GM21723 (cell line): ENCODE measurements around the gene HSD3B2.

Source experiments
- ATAC-seq: cut with Tn5 transposase; IDR thresholded peaks from one replicate; pipeline ENCODE4 v1.9.1; 2021; ENCODE audit warnings: mild to moderate bottlenecking, moderate library complexity; ENCODE audit not compliant: unreplicated experiment

HSD3B2 gene

DNA sequence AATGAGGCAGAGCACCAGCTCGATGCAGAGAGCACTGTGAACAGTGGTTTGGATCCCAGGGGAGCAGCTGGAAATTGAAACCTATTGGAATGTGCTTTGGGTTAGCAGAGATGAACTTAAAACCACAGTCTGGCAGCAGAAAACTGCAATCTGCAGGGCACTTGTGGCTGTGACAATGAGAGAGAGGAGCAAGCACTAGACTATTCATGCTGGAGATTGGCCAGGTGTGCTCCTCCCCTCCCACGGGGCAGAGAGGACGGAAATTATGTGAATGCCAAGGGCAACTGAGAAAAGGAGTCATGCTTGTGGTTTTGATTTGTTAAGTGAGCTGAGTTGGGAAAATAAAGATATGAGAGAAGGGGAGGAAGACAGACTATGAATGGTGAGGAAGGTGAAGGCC, 38.1 kb downstream of the HSD3B2 start:
- no peak for ATAC-seq

GRCh38 chr1:119462964-119463363, 48.0 kb downstream of the HSD3B2 start:
- ATAC-seq: no peak

- ATAC-seq: no peak
Measured at GRCh38 chr1:119463569-119463968, 48.6 kb downstream of the HSD3B2 start.

DNA sequence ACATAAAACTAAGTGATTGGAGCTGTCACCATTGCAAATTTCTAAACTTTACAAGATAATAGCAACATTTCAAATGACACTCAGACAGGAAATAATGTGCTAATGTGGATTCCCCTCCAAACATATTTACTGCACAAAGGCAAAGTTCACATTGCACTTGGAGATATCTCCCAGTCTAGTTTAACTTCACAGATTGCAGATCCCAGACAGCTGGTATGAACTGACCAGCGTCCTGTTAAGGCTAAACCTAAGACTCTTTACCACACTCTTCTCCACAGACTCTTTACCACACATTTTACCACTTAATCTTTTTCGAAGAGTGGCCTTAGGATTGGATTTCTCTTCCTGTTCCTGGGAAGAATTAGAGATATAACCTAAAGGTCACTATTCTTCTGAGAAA, 51.5 kb downstream of the HSD3B2 start:
- no peak for ATAC-seq

DNA sequence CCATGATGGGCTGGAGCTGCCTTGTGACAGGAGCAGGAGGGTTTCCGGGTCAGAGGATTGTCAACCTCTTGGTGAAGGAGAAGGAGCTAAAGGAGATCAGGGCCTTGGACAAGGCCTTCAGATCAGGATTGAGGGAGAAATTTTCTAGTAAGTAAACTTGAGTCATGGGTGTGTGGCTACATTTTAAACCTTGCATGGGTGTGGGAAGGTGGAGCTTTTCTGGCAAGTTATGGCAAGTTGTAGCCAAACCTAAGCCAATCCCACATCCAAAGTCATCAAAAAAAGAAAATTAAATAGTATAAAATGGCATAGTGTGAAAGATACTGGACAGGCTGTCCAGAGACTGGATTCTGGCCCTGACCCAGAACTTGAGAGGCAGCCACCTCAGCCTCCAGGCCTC, 52.3 kb downstream of the HSD3B2 start:
- no peak for ATAC-seq

DNA sequence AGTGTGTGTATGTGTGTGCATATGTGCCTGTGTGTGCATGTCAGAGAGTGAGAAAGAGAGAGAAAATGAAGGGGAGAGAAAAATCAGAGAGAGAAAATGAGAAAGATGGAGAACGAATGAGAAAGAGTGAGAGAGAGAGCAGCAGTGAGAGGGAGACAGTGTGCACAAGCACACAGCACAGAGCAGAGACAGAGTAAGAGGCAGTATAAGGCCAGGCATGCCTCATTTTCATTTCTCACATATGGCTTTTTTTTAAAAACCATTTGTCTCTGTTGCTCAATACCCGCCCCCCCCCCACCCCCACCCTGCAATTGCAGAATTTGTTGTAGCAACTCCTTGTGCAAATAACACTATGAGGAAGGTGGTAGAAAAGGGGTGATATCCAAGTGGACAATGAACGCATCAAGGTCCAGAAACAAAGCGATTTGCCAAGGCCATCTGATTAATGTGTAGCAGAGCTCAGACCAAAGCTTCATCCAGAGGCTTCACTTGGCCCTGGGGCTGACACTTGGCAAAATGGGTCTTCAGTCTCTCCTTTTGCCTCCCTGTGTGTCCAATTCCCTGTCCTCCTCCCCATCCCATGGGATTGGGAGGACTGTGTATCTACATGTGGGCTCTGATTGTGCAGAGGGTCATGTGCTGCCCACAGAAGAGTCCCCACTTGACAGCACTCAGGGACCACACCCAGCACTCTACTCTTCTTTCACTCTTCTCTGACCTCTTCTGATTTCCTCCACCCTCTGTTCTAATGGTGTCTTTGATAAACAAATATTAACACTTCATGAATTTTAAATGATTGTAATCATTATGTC, 53.1 kb downstream of the HSD3B2 start:
- ATAC-seq: no peak

GRCh38 chr1:119469741-119470140, 54.8 kb downstream of the HSD3B2 start:
- no peak for ATAC-seq

DNA sequence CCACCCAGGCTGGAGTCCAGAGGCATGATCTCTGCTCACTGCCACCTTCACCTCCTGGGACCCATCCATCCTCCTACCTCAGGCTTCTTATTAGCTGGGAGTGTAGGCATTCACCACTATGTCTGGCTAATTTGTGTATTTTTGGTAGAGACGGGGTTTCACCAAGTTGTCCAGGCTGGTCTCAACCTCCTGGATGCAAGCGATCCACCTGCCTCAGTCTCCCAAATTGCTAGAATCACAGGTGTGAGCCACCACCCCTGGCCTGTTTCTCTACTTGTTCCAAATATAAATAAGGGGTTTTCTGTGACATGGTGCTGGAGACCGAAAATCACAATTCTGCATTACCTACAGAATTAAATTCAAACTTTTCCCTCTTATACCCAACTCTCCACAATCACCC, 55.4 kb downstream of the HSD3B2 start:
- no peak for ATAC-seq

GRCh38 chr1:119470958-119471357, 56.0 kb downstream of the HSD3B2 start:
- ATAC-seq: no peak

DNA sequence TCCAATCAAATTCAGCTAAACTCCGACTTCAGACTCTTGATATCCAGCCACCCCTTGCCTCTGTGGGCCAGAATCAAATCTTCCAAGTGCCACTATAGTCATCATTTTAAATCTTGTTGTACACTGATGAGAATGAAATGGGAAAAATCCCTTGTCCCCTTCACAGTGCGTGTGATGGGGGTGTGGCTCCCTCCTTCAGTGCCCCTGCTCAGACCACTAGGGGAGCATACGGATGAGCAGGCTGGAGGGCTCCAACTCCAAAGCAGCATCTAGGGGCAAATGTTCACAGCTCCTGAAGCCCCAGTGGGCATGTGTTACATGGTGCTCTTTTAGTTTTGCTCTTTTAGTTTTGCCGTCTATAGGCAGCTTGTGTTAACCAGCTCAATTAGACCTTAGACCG, 56.6 kb downstream of the HSD3B2 start:
- no peak for ATAC-seq

DNA sequence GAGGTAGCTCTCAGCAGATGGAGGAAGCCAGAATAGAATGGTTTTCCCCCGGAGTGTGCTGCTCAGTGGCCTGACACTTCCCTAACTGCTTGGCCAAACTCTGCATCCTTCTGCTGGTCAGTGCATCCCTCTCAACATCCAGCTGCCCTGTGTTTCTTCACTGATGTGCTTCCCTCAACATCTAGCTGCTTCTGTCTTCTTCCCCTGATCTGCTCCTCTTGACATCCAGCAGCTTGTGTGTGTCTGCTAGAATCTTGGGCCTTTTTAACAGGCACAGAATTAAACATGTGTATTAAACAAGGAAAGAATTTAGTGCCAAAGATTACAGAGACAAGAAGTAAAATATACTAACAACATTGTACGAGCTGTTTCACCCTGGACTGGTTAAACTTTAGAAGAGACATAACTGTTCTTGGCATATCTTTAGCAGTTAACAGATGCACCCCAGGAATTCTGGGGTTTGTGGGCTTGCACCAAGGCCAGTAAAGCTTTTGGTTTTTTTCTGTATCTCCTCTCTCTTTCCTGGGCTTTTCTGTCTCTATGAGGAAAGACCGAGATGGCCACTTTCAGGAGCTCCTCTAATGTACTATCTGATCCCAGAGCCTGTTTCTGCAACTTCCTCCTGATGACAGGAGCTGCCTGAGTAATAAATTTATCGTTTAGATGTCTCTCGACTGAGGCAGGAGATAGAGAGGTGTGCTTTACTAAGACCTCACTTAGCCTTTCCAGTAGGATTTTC, 57.3 kb downstream of the HSD3B2 start:
- ATAC-seq: no peak
